Fibroblast of skin of back (primary cell): Measurements from ENCODE around the gene HTR3C.
"Not testable (repeated sequence)": the region's sequence is repeated elsewhere in the genome, so short reads cannot be mapped to it uniquely, and the experiment has no call there.

Experiments
- DNase-seq: peaks from one replicate; pipeline ENCODE4 v3.0.0-alpha.2; 2013

HTR3C gene

GRCh38 chr3:184031187-184031792 lies 21.6 kb upstream of the HTR3C start, which contains the start of gene HTR3D:
Gene HTR3D, plus strand, starts transcription at chr3:184031742. Its CDS starts 0 bp downstream, at chr3:184031742.
- no peak for DNase-seq

GRCh38 chr3:184037816-184038215 lies 15.0 kb upstream of the HTR3C start:
- no peak for DNase-seq

GRCh38 chr3:184038307-184038706 lies 14.5 kb upstream of the HTR3C start:
- not testable (repeated sequence) for DNase-seq

GRCh38 chr3:184039414-184039813 lies 13.4 kb upstream of the HTR3C start:
- DNase-seq, result no peak

- DNase-seq, result peak; percentile 19
Observed at GRCh38 chr3:184040010-184040409, 12.8 kb upstream of the HTR3C start.

GRCh38 chr3:184042617-184043016 lies 10.2 kb upstream of the HTR3C start:
- no peak for DNase-seq

GRCh38 chr3:184045995-184046394 lies 6.9 kb upstream of the HTR3C start:
- no peak for DNase-seq

- no peak for DNase-seq
Observed at GRCh38 chr3:184050217-184050847, 2.5 kb upstream of the HTR3C start.

- peak; percentile 13 for DNase-seq
Observed at GRCh38 chr3:184058029-184058428, 5.2 kb downstream of the HTR3C start.

GRCh38 chr3:184059424-184059823 lies 6.6 kb downstream of the HTR3C start:
- DNase-seq, result no peak

GRCh38 chr3:184062637-184063036 lies 9.8 kb downstream of the HTR3C start:
- no peak for DNase-seq

GRCh38 chr3:184066211-184066610 lies 13.4 kb downstream of the HTR3C start:
- no peak for DNase-seq

- DNase-seq, result no peak
Observed at GRCh38 chr3:184067573-184068055, 14.8 kb downstream of the HTR3C start.

GRCh38 chr3:184068344-184068743 lies 15.5 kb downstream of the HTR3C start:
- no peak for DNase-seq

GRCh38 chr3:184071142-184071541 lies 18.3 kb downstream of the HTR3C start:
- not testable (repeated sequence) for DNase-seq

GRCh38 chr3:184073621-184074020 lies 20.8 kb downstream of the HTR3C start:
- DNase-seq, result no peak

GRCh38 chr3:184075901-184076300 lies 23.1 kb downstream of the HTR3C start:
- DNase-seq, result no peak

GRCh38 chr3:184077881-184078280 lies 25.0 kb downstream of the HTR3C start:
- no peak for DNase-seq

- peak; percentile 10 for DNase-seq
Observed at GRCh38 chr3:184078851-184079250, 26.0 kb downstream of the HTR3C start.

- DNase-seq, result no peak
Observed at GRCh38 chr3:184081116-184081830, 28.4 kb downstream of the HTR3C start.

- no peak for DNase-seq
Observed at GRCh38 chr3:184082034-184082433, 29.2 kb downstream of the HTR3C start.

GRCh38 chr3:184082465-184082864 lies 29.6 kb downstream of the HTR3C start:
- DNase-seq, result no peak

GRCh38 chr3:184085389-184085852 lies 32.6 kb downstream of the HTR3C start:
- DNase-seq, result no peak

- DNase-seq, result no peak
Observed at GRCh38 chr3:184092199-184092598, 39.4 kb downstream of the HTR3C start.
